ENCODE data around the gene NUP107. TPM values are rescaled to one million over a fixed set of nuclear protein-coding genes. Genes with fewer than 3 reads are reported as not detected.

Gene NUP107
- total RNA-seq, 1 donor from 2014 or later: 12.4 TPM

DNA sequence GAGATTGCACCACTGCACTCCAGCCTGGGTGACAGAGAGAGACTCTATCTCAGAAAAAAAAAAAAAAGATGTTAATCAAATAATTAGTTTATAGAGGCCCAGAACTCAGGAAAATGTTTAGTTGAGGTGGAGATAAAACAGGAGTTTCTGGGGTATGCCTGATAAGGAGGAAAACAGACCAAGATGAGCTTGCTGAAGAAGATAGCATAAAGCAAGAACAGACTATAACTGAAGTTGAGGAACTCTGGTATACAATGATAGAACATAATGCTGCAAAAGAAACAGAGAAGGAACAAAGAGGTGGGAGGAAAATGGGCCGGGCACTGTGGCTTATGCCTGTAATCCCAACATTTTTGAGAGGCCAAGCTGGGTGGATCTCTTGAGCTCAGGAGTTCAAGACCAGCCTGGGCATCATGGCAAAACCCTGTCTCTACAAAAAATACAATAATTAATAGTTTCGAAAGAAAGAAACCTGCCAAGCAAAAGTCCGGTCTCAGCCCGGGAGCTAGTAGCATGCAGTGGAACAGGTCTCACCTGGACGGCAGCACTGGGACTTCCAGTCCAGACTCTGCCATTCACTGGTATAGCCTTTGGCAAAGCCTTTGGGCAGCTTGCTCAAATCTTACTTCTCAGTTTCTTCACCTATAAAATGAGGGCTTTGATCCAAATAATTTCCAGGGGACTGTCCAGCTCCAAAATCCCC is 84.6 kb downstream of the NUP107 start:
- ATAC-seq (no peak), DNase-seq (ENCODE audit: low spot score) (no peak)

DNA sequence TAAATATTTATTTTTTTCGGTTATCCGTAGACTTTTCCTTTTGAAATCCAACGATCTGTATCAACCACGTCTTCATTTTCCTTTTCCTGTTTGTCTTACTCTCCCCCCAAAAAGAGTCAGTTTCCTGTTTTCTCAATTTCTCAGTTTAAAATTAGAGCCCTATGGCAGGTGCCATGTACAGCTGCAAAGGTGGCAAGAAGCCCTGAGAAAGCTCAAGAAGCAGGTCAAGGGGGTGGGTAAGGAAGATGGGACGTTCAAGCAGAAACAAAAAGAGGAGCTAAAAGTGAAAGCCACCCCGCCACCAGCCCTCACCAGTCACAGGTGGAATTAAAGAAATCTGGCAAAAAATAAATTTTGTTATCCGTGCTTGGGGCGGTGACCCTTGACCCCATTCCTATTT is 85.9 kb downstream of the NUP107 start:
- no peak for DNase-seq (ENCODE audit: low spot score)

GRCh38 chr12:68773582-68773981 is 86.8 kb downstream of the NUP107 start:
- no peak for DNase-seq (ENCODE audit: low spot score)
- ATAC-seq: no peak

More for the DNA sequence above, 85.9 kb downstream of the NUP107 start:
- no peak for ATAC-seq

DNA sequence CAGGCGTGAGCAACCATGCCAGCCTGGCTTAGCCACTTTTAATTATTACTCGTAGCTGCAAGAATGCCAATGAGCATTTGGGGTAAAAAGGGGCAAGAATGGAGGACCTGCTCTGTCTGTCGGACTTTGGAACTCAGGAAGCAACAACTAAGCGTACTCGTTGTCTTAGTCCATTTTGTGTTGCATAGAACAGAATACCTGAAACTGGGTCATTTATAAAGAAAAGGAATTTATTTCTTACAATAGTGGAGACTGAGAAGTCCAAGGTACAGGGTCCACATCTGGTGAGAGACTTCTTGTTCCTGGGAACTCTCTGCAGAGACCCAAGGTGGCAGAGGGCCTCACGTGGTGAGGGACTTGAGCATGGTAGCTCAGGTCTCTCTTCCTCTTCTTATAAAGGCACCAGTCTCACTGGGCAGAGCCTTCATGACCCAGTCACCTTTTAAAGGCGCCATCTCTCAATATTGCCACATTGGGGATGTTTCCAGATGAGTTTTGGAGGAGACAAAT is 88.4 kb downstream of the NUP107 start:
- ATAC-seq (no peak), DNase-seq (ENCODE audit: low spot score) (no peak)

GRCh38 chr12:68776976-68777610 is 90.3 kb downstream of the NUP107 start:
- DNase-seq (ENCODE audit: low spot score) (no peak), ATAC-seq (no peak)

GRCh38 chr12:68779280-68779679 is 92.5 kb downstream of the NUP107 start:
- DNase-seq (ENCODE audit: low spot score) (no peak), ATAC-seq (no peak)

GRCh38 chr12:68780731-68781130 is 94.0 kb downstream of the NUP107 start:
- no peak for ATAC-seq
- DNase-seq (ENCODE audit: low spot score): no peak

DNA sequence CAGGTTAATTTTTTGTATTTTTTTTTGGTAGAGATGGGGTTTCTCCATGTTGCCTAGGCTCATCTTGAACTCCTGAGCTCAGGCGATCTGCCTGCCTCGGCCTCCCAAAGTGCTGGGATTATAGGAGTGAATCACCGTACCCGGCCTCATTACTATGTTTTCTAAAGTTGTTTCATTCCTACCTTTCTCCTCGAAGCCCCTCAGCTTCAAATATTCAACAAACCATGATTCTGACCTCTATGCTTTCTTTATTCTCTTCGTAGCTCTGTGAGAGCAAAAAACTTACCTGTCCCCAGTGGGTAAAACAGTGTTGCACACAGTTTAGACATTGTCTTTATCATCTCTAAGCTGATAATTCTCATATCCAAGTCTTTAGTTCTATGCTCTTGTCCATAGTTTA is 95.0 kb downstream of the NUP107 start:
- no peak for DNase-seq (ENCODE audit: low spot score)
- ATAC-seq: no peak

GRCh38 chr12:68784015-68784414 is 97.2 kb downstream of the NUP107 start:
- ATAC-seq: no peak
- DNase-seq (ENCODE audit: low spot score): no peak

- ATAC-seq (no peak), DNase-seq (ENCODE audit: low spot score) (no peak)
Observed at GRCh38 chr12:68785358-68785757, 98.6 kb downstream of the NUP107 start.

GRCh38 chr12:68785823-68786222 is 99.0 kb downstream of the NUP107 start:
- DNase-seq (ENCODE audit: low spot score) (no peak), ATAC-seq (no peak)

DNA sequence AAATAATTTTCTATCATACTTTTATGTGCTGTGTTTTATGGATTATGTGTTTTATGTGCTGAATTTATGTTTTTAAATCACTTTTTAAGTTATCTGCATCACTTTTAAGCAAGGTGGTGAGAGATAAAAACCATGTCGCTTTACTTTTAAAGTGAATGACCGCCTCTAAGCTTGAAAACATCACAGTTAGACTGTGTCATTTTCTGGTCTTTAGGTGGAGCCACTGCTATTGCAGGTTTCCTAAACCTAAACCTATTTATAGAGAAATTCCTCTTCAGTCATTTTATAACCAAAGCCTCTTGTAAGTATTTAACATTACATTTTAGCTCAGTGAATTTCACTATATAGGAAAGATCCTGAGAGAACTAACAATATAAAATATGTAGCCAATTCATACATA is 100.2 kb downstream of the NUP107 start:
- peak; percentile 11 for ATAC-seq

GRCh38 chr12:68788554-68789143 is 101.9 kb downstream of the NUP107 start:
- DNase-seq (ENCODE audit: low spot score): no peak
- ATAC-seq: no peak

More for the DNA sequence above, 100.2 kb downstream of the NUP107 start:
- no peak for DNase-seq (ENCODE audit: low spot score)

GRCh38 chr12:68789144-68789878 is 102.5 kb downstream of the NUP107 start:
- ATAC-seq: peak; percentile 79
- DNase-seq (ENCODE audit: low spot score): peak; percentile 67

GRCh38 chr12:68790081-68790951 is 103.5 kb downstream of the NUP107 start:
- DNase-seq (ENCODE audit: low spot score): no peak
- no peak for ATAC-seq

GRCh38 chr12:68790952-68791234 is 104.1 kb downstream of the NUP107 start:
- ATAC-seq: no peak
- no peak for DNase-seq (ENCODE audit: low spot score)

DNA sequence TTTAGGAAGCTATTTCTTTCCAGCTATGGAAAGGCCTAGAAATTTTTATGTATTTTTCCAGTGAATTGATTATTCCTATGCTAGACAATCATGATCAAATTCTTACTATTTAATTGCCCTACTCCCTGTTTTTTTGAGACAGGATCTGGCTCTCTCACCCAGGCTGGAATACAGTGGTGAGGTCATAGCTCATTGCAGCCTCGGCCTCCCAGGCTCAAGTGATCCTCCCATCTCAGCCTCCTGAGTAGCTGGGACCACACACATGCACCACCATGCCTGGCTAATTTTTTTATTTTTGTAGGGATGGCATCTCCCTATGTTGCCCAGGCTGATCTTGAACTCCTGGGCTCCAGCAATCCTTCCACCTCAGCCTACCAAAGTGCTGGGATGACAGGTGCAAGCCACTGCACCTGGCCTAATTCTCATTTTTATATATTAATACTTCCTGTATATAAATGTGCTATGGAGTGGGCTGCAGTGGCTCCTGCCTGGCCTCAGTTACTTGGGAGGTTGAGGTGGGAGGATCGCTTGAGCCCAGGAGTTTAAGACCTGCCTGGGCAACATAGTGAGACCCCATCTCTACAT is 105.2 kb downstream of the NUP107 start:
- ATAC-seq (no peak), DNase-seq (ENCODE audit: low spot score) (no peak)

GRCh38 chr12:68792952-68793351 is 106.2 kb downstream of the NUP107 start:
- no peak for DNase-seq (ENCODE audit: low spot score)
- ATAC-seq: peak; percentile 75

- no peak for DNase-seq (ENCODE audit: low spot score)
- no peak for ATAC-seq
Observed at GRCh38 chr12:68793436-68793835, 106.7 kb downstream of the NUP107 start.

GRCh38 chr12:68793975-68794652 is 107.3 kb downstream of the NUP107 start:
- ATAC-seq (no peak), DNase-seq (ENCODE audit: low spot score) (peak; percentile 19)
